Gastrocnemius medialis (tissue), 4 donors: ENCODE data around the gene HOXA3. TPM values are rescaled to one million over a fixed set of nuclear protein-coding genes. Genes with fewer than 3 reads are reported as not detected.

Experiments
- ATAC-seq, 2 donors: fragments of 150-250 bp; one replicate each; pipeline ENCODE4 v1.9.1; 2016
- DNase-seq, 2 donors: peaks; one replicate each; pipeline ENCODE4 v3.0.0-alpha.2; 2019
- H3K27ac ChIP-seq, 4 donors: fragments of 200-600 bp; sonication (generic); 1 replicate in 1 of 4; 2 replicates in 3 of 4; pipeline ENCODE4 v1.5.1; 2016 to 2018; ENCODE audit warnings: mild to moderate bottlenecking in 2 of 4, moderate library complexity in 1 of 4
- H3K27me3 ChIP-seq, 3 donors: fragments of 200-600 bp; sonication (generic) in 2 of 3; 1 replicate in 1 of 3; 2 replicates in 2 of 3; pipeline versions ENCODE4 v1.5.1 to v1.6.0; 2016 to 2019; ENCODE audit warnings: mild to moderate bottlenecking in 1 of 3, moderate library complexity in 1 of 3
- H3K36me3 ChIP-seq, 2 donors: fragments of 200-600 bp; sonication (generic) in 1 of 2; one replicate each; pipeline ENCODE4 v1.5.1; 2017 to 2018
- H3K4me1 ChIP-seq, 2 donors: fragments of 200-600 bp; sonication (generic) in 1 of 2; one replicate each; pipeline ENCODE4 v1.5.1; 2016 to 2017; ENCODE audit warnings: mild to moderate bottlenecking in 2 of 2
- H3K4me3 ChIP-seq, 4 donors: fragments of 200-600 bp; sonication (generic) in 3 of 4; 1 replicate in 1 of 4; 2 replicates in 3 of 4; pipeline ENCODE4 v1.5.1; 2016 to 2019; ENCODE audit warnings: mild to moderate bottlenecking in 2 of 4
- H3K9me3 ChIP-seq, 3 donors: fragments of 200-600 bp; sonication (generic) in 2 of 3; 1 replicate in 1 of 3; 2 replicates in 2 of 3; pipeline ENCODE4 v1.5.1; 2016 to 2019
- POLR2A ChIP-seq, 2 donors: fragments of 450-650 bp; IDR thresholded peaks; one replicate each; pipeline ENCODE4 v1.6.1; 2017; ENCODE audit warnings: antibody characterized with exemption in 2 of 2, mild to moderate bottlenecking in 2 of 2, moderate library complexity in 2 of 2
- in situ Hi-C, 4 donors: fragments of 200-750 bp; cut with MboI; loops; one replicate each; pipeline versions ENCODE4 v1.15.0 to v1.8.0; 2017; ENCODE audit warnings: low sequenced_read_pairs in 4 of 4
- intact Hi-C: fragments of 100-400 bp; cut with DNase I; formaldehyde crosslinking; loops from one replicate; pipeline ENCODE4 v1.15.1; 2023; ENCODE audit warnings: low total_unique reads
- total RNA-seq, 4 donors: library from RNA; depleted of rRNA; stranded (reverse); fragments of >200 nt; gene quantifications; one replicate each; pipeline versions ENCODE4 v1.1.0 to v1.2.3, GENCODE V29; 2016
- TF ChIP-seq, protein P1 (sequence below), 5 experiments: fragments of 450-650 bp in 3 of 5; fragments of 200-600 bp in 2 of 5; sonication (generic) in 2 of 5; IDR thresholded peaks in 4 of 5; conservative IDR thresholded peaks in 1 of 5; 1 replicate in 4 of 5; 2 replicates in 1 of 5; pipeline ENCODE4 v1.5.1; 2016 to 2019; ENCODE audit warnings: antibody characterized with exemption in 5 of 5, mild to moderate bottlenecking in 3 of 5, moderate library complexity in 3 of 5

The HOXA3 gene
- total RNA-seq, 4 donors from 2014 or later: 0.53 to 6.2 (median 3.0) TPM

DNA sequence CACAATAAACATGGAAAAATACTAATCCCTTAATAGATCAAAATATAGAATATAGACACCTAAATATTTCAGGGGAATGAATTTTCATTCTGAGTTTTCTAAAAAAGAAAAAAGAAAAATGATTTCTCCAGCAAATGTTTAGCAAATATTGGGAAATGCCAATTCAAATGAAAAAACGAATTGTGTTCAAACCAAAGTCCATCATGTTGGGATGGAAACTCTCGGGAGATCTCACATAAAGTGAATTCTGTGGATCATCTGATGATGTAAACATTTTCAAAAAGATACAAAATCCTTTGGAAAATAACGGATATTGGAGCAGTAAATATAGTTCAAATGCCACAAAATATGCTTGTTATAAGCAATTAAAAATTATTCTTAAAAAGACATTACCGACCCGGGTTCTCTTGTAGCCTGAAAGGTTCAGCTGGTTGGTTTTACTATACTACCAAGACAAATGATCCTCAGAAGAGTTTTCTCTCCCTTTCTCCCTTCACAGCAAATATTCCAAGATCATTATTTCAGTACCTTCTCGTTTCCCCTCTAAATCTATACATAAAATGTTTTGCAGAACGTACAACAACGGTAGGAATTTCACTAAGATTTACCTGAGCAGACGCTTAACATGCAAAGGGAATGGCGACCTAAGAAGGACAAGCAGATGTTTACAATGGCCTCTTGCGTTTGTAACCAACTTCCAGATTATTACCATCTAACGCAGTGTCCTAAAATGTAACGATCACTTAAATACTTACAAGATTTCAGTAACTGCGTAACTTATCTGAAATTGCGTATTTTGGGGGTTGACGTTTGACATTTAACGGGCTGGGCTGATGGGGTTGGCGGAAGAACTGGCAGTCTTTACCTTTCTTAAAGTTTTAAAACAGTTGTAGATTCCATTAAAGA lies 45.0 kb upstream of the HOXA3 start:
- in situ Hi-C loops: loop anchor here (10.0 to 25.0 kb wide), 7 partner anchors 467 to 1435 kb away; partner anchors contain the start of genes CREB5 (in 1 of the 4) and HIBADH (in 1 of the 4)
- no peak for TF ChIP-seq POLR2A (IDR thresholded peaks at IDR 0.05)
- TF ChIP-seq, protein P1, sequence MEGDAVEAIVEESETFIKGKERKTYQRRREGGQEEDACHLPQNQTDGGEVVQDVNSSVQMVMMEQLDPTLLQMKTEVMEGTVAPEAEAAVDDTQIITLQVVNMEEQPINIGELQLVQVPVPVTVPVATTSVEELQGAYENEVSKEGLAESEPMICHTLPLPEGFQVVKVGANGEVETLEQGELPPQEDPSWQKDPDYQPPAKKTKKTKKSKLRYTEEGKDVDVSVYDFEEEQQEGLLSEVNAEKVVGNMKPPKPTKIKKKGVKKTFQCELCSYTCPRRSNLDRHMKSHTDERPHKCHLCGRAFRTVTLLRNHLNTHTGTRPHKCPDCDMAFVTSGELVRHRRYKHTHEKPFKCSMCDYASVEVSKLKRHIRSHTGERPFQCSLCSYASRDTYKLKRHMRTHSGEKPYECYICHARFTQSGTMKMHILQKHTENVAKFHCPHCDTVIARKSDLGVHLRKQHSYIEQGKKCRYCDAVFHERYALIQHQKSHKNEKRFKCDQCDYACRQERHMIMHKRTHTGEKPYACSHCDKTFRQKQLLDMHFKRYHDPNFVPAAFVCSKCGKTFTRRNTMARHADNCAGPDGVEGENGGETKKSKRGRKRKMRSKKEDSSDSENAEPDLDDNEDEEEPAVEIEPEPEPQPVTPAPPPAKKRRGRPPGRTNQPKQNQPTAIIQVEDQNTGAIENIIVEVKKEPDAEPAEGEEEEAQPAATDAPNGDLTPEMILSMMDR (IDR thresholded peaks at IDR 0.05 in 4 of 5, conservative IDR thresholded peaks at IDR 0.05 in 1 of 5): no peak
- intact Hi-C loops: loop anchor here (1.0 to 5.0 kb wide), 3 partner anchors 580 to 823 kb away; no protein-coding TSS in a partner anchor
- DNase-seq (no peak), ATAC-seq (no peak)
- no peaks in the 10 kb centered on the region for H3K9me3 ChIP-seq
- no peaks in the 10 kb centered on the region for H3K36me3 ChIP-seq
- H3K27me3 ChIP-seq: peaks cover 20 to 52% (median 28%) of the 10 kb centered on the region in 3 donors
- H3K4me1 ChIP-seq: peaks cover 9 to 37% of the 10 kb centered on the region in 2 donors
- peak overlapping the region in 1 of 4 donors; percentile 90 for H3K27ac ChIP-seq
- peak overlapping the region in 1 of 4 donors; percentile 67 for H3K4me3 ChIP-seq

DNA sequence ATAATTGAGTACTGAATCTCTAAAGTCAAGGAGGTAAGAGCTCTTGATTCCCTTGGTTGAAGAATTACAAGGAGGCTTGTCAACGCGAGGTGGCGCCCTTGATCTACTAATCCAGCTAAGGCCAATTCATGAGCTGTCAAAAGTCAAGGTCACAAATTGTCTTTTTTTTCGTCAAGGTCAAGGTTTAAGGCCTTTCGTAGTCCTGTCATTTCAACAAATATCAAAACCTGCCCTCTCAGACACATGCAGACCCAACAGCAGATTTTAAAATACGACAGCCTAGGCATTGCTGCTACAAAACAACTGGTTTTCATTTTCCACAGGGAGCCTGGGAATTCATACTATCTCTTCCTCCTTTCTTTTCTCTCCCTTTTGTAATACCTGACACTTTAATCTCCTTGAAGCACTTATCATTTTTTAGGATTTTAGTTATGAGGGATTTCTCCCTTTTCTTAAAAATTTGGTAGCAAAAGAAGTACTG lies 43.9 kb upstream of the HOXA3 start:
- Histone ChIP-seq H3K4me3 (peak overlapping the region in 3 of 4 donors; percentile 1 to 67 (median 28)), H3K27ac (peak overlapping the region in 3 of 4 donors; percentile 21 to 90 (median 44)), H3K4me1 (peaks cover 9 to 37% of the 10 kb centered on the region in 2 donors), H3K36me3 (no peaks in the 10 kb centered on the region), H3K27me3 (peaks cover 11 to 41% (median 20%) of the 10 kb centered on the region in 3 donors), H3K9me3 (no peaks in the 10 kb centered on the region)
- intact Hi-C loops (loop anchor here (2.0 to 5.0 kb wide), 2 partner anchors 581 to 724 kb away; no protein-coding TSS in a partner anchor), in situ Hi-C loops (loop anchor here (10.0 to 25.0 kb wide), 7 partner anchors 468 to 1434 kb away; partner anchors contain the start of genes CREB5 (in 1 of the 4) and HIBADH (in 1 of the 4))
- DNase-seq: peak in 1 of 2 donors; percentile 78
- TF ChIP-seq POLR2A (IDR thresholded peaks at IDR 0.05): no peak
- TF ChIP-seq, protein P1 (IDR thresholded peaks at IDR 0.05 in 4 of 5, conservative IDR thresholded peaks at IDR 0.05 in 1 of 5): peak; percentile 72 to 77 (median 75)
- no peak for ATAC-seq

DNA sequence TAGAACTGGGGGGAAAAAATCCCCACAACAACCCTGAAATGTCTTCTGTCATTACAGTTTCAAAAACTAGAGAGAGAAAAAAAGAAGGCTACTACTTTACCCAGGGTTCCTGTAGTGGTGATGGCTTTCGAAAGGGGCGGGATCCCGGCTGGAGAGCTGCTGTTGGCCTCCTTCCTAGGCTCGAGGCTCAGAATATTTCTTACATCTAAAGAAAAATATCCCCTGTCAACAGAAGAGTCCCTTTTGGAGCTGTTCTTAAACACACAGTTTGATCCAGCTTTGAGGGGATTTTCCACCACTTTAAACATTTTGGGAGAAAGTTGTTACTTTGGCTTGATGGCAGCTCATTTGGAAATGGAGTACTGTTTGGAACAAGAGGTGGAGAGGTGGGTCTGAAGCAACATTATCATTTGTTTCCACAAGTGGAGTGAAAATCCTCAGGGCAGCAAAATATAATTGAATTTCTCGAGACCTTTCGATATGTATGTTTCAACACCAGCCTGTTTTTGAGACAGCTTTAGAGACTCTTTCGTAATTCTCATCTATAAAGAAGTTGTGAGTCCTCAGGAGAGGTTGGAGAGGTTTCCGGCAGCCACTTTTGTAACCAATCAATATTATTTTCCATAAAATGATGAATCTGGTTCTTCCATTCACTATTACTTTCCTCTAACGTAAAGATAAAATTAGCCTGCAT lies 42.5 kb upstream of the HOXA3 start:
- H3K4me3 ChIP-seq: peak overlapping the region in 1 of 4 donors; percentile 63
- TF ChIP-seq, protein P1 (IDR thresholded peaks at IDR 0.05 in 4 of 5, conservative IDR thresholded peaks at IDR 0.05 in 1 of 5): no peak
- no peak for TF ChIP-seq POLR2A (IDR thresholded peaks at IDR 0.05)
- in situ Hi-C loops (loop anchor here (10.0 to 25.0 kb wide), 7 partner anchors 470 to 1433 kb away; partner anchors contain the start of genes CREB5 (in 1 of the 4) and HIBADH (in 1 of the 4)), intact Hi-C loops (loop anchor here (5.0 kb wide), 3 partner anchors 547 to 907 kb away; partner anchors contain the start of gene TAX1BP1)
- peaks cover 11 to 31% (median 16%) of the 10 kb centered on the region in 3 donors for H3K27me3 ChIP-seq
- H3K4me1 ChIP-seq: peaks cover 13 to 52% of the 10 kb centered on the region in 2 donors
- DNase-seq: no peak
- peak overlapping the region in 3 of 4 donors; percentile 28 to 99 (median 90) for H3K27ac ChIP-seq
- H3K9me3 ChIP-seq: no peaks in the 10 kb centered on the region
- no peak for ATAC-seq
- no peaks in the 10 kb centered on the region for H3K36me3 ChIP-seq

DNA sequence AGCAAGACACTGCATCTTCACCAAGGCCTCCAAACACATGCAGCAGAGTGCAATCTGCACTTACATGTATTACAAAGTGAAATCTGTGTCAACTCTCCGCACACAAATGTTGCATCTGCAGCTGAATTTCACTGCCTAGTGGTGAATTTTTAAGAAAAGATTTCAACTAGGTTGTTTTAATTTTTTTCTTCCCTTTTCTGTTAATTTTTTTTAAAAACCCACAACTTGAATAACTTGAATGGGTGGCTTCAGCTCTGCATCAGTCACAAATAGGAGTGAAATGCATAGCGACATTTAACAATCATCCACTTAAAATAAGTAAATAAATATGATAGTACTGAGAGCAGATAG lies 41.6 kb upstream of the HOXA3 start:
- H3K36me3 ChIP-seq: no peaks in the 10 kb centered on the region
- TF ChIP-seq, protein P1 (IDR thresholded peaks at IDR 0.05 in 4 of 5, conservative IDR thresholded peaks at IDR 0.05 in 1 of 5): no peak
- no peak for TF ChIP-seq POLR2A (IDR thresholded peaks at IDR 0.05)
- ATAC-seq (no peak), DNase-seq (no peak)
- H3K9me3 ChIP-seq: no peaks in the 10 kb centered on the region
- H3K27me3 ChIP-seq: peaks cover 9 to 29% (median 16%) of the 10 kb centered on the region in 3 donors
- H3K27ac ChIP-seq: peak overlapping the region; percentile 90 to 99 (median 95)
- H3K4me1 ChIP-seq: peaks cover 18 to 58% of the 10 kb centered on the region in 2 donors
- intact Hi-C loops: loop anchor here (5.0 kb wide), 2 partner anchors 548 to 908 kb away; partner anchors contain the start of gene TAX1BP1
- H3K4me3 ChIP-seq: peak overlapping the region in 3 of 4 donors; percentile 57 to 63 (median 59)
- in situ Hi-C loops: loop anchor here (10.0 to 25.0 kb wide), 7 partner anchors 471 to 1432 kb away; partner anchors contain the start of genes CREB5 (in 1 of the 4) and HIBADH (in 1 of the 4)
